GM18505 (cell line): ENCODE data around the gene TFAP2A.

Experiments used
- ATAC-seq: cut with Tn5 transposase; IDR thresholded peaks from one replicate; pipeline ENCODE4 v1.9.1; 2021; ENCODE audit not compliant: unreplicated experiment
- POLR2A ChIP-seq: IDR thresholded peaks from 4 replicates; pipeline ENCODE4 v1.6.1; 2011; ENCODE audit warnings: borderline replicate concordance; ENCODE audit not compliant: insufficient read depth, insufficient read length; ENCODE audit errors: extremely low read depth

TFAP2A gene

DNA sequence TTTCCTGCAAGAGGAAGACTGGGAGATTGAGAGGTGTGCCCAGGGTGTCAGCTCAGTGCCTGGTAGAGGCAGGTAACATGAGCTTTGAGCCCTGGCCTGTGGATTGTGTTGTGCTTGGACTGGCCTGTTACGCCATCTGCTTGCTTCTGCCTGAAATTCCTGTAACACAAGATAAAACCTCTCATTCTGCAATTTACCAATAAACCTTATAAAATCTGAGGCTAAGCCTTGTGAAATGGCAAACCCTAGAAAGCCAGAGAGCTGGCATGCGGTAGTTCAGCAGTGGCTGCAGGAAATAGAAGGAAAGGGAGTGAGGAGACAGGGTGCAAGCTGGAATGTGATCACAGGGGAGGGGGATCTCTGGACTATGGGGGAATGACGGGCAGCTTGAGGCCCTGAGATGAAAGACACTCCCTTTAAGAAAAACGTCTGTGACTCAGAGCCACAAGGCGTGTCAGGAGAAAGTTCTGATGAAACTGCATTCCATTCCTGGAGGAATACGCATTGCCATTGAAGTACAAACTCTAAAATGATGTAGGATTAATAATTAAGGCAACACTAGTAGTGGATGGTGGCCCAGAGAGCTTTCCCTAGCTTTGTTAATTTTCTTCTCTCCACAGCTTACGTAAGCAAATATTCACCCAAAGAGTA lies 26.3 kb upstream of the TFAP2A start:
- ATAC-seq = no peak
- no peak for TF ChIP-seq POLR2A

DNA sequence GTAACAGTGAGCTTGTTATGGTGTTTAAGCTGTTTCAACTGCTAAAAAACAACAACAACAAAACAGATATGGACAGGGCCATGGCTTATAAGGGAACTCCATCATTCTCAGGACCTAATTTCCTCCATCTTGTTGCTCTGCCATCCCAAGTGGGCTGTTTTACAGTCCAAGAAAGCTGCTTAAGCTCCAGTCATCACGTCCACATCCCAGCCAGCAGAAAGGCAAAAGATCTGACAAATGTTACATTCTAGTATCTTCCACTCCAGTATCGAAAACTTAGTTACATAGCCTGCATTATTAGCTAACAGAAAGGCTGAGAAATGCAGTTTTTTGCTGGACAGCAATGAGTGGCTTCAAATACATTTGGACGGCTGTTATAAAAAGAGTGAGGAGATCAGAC lies 23.0 kb upstream of the TFAP2A start:
- ATAC-seq = no peak
- no peak for TF ChIP-seq POLR2A

DNA sequence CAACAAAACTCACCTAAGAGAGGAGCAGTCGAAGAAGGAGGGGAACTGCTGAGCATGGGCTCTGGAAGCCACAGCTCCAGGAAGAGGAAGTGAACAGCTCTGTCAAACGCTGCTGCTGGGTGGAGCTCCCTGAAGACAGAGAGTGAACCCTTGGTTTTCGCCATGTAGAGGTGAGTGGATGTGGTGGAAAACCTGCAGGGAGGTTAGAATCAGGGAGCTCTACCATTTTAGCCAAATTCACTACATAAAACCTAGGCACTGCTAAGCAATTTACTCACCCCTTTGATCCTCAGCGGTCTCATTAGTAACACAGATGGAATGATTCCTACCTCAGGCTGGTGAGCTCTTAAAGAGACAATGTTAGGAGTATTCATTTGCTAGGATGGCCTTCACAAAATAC lies 19.4 kb upstream of the TFAP2A start:
- no peak for ATAC-seq
- no peak for TF ChIP-seq POLR2A

DNA sequence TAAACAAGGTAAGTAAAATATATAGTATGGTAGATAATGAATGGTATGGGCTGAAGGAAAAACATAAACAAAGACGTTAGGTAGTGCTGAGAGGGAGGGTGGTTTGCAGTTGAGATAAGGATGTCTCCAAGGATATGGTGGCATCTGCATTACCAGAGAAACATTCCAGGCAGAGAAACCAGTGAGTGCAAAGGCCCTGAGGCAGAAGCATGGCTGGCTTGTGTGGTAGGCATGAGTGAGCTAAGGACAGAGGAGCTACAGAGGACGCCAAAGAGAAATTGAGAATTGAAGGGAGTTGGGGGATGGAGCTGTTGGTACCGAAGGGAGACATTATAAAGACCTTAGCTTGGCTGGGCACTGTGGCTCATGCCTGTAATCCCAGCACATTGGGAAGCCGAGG lies 18.4 kb upstream of the TFAP2A start:
- TF ChIP-seq POLR2A = no peak
- ATAC-seq = no peak

DNA sequence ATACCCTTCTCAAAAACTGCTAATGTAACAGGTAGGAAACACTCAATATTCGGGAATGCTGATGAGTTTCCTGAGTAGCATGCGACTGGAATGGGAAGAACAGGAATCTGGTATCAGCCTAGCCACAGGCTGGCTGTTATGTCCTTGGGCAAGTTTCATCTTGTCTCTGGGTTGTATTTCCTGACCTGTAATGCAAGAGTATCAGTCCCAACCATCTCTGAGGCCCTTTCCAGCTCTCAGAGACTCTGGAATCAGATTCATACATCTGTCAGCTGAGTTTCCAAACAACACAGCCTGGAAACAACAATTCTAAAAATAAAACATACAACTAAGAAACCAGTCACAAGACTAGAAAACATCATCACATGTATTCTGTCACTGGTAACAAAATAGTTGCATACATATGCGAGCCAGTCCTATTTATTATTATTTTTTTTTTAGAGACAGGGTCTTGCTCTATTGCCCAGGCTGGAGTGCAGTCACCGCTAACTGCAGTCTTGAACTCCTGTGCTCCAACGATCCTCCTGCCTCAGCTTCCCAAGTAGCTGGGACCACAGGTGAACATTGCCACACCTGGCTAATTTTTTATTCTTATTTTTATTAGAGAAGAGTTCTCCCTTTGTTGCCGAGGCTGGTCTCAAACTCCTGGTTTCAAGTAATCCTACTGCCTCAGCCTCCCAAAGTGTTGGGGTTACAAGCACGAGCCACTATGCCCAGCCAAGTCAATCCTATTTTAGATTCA lies 16.7 kb upstream of the TFAP2A start:
- TF ChIP-seq POLR2A = no peak
- ATAC-seq = no peak

GRCh38 chr6:10429638-10430427 lies 15.0 kb upstream of the TFAP2A start:
- no peak for TF ChIP-seq POLR2A

DNA sequence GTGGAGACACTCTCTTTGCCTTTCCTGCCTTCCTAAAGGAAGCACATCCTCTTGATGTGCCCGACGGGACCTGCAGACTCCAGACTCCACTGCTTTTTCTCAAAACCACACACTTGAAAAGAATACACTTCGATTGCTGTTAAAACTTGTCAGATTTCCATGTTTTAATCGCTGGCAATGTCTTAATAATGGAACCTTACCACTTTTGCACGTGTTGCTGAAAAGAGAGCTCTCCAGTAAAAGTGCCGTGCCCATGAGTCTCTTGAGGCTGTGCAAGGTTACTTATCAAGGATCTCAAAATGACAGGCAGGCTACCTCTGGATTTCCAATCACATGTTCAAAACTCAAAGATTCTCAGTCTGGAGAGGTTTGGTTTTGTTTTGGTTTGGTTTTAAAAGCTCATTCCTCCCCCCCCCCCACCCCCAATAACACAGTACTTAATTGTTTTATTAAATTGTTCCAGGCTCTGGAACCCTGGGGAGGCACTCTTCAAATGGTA lies 12.0 kb upstream of the TFAP2A start:
- ATAC-seq = no peak
- no peak for TF ChIP-seq POLR2A

More at GRCh38 chr6:10429638-10430427, 15.0 kb upstream of the TFAP2A start:
- ATAC-seq = peak; percentile 42

DNA sequence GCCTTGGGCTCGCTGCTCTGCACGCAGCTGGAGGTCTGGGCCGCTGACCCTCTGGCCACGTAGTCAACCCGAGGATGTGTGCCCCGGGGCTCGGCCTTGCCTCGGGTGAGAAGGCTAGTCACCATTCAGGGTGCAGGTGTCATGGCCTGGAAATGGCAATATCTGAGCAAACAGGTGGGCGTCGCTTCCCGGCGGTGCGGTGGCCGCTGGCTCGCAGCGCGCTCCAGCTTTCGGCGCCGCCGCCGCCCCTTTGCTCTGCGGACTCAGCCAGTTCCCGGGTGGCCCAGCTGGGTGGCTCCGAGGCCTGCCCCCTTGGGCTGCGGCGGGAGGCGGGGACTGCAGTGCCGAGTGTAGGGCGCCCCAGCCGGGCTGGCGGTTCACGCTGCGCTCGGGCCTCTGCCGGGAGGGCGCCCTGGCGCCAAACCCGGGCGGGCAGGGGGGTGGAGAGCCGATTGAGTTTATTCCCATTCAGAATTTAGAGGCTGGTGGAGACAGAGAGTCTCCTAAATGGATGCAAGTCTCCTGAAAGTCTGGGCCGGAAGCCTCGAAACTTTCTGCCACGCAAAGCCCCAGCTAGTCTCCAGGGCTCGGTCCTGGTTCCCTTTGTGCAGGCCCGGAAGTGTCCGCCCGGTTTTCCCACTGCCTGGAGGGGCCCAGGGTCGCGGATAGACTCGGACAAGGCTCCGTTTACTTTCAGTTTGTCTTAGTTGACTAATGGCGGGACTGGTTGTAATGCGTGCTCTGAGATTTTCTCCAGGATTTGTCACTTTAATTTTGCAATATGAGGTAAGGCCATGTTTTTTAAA lies 11.3 kb upstream of the TFAP2A start:
- peak; percentile 56 for ATAC-seq
- TF ChIP-seq POLR2A = peak; percentile 39

- ATAC-seq = no peak
- no peak for TF ChIP-seq POLR2A
Observed at GRCh38 chr6:10425176-10425974, 10.5 kb upstream of the TFAP2A start.

- TF ChIP-seq POLR2A = no peak
- no peak for ATAC-seq
Observed at GRCh38 chr6:10424040-10424439, 9.2 kb upstream of the TFAP2A start.

GRCh38 chr6:10422737-10423034 lies 7.8 kb upstream of the TFAP2A start:
- no peak for TF ChIP-seq POLR2A
- ATAC-seq = no peak
